Nucleus accumbens (tissue), 56 donors: ENCODE results near the gene FRMPD1.
"Not testable (repeated sequence)": the region's sequence is repeated elsewhere in the genome, so short reads cannot be mapped to it uniquely, and the experiment has no call there.

Experiments used
- DNase-seq, 56 donors: peaks; one replicate each; lab custom pipeline; 2025; lab: John Stamatoyannopoulos, UW

FRMPD1 gene

GRCh38 chr9:37650873-37651768 lies at the start of gene FRMPD1:
Gene FRMPD1, plus strand, starts transcription at chr9:37650954. Its CDS starts 41,688 bp downstream, at chr9:37692642.
- DNase-seq = peak in 31 of 56 donors; percentile 6 to 70 (median 26)

GRCh38 chr9:37602061-37602460 lies 48.7 kb upstream of the FRMPD1 start:
- not testable (repeated sequence) for DNase-seq

- DNase-seq = no peak
Observed at GRCh38 chr9:37602817-37603216, 47.9 kb upstream of the FRMPD1 start.

GRCh38 chr9:37604296-37604695 lies 46.5 kb upstream of the FRMPD1 start:
- DNase-seq = peak in 3 of 56 donors; percentile 2 to 22 (median 13)

- DNase-seq = no peak
Observed at GRCh38 chr9:37608250-37608649, 42.5 kb upstream of the FRMPD1 start.

- no peak for DNase-seq
Observed at GRCh38 chr9:37609735-37610397, 40.9 kb upstream of the FRMPD1 start.

- no peak for DNase-seq
Observed at GRCh38 chr9:37611014-37611413, 39.7 kb upstream of the FRMPD1 start.

GRCh38 chr9:37611961-37612360 lies 38.8 kb upstream of the FRMPD1 start:
- DNase-seq = no peak

- no peak for DNase-seq
Observed at GRCh38 chr9:37617161-37617560, 33.6 kb upstream of the FRMPD1 start.

- no peak for DNase-seq
Observed at GRCh38 chr9:37617832-37618231, 32.9 kb upstream of the FRMPD1 start.

- no peak for DNase-seq
Observed at GRCh38 chr9:37618817-37619216, 31.9 kb upstream of the FRMPD1 start.

GRCh38 chr9:37619806-37620205 lies 30.9 kb upstream of the FRMPD1 start:
- no peak for DNase-seq

GRCh38 chr9:37620396-37620795 lies 30.4 kb upstream of the FRMPD1 start:
- DNase-seq = no peak

GRCh38 chr9:37621273-37622121 lies 29.3 kb upstream of the FRMPD1 start:
- DNase-seq = no peak

- DNase-seq = no peak
Observed at GRCh38 chr9:37622462-37622861, 28.3 kb upstream of the FRMPD1 start.

GRCh38 chr9:37623267-37623666 lies 27.5 kb upstream of the FRMPD1 start:
- DNase-seq = no peak

- no peak for DNase-seq
Observed at GRCh38 chr9:37624073-37624472, 26.7 kb upstream of the FRMPD1 start.

- no peak for DNase-seq
Observed at GRCh38 chr9:37625036-37625757, 25.6 kb upstream of the FRMPD1 start.

GRCh38 chr9:37625758-37626147 lies 25.0 kb upstream of the FRMPD1 start:
- DNase-seq = no peak

GRCh38 chr9:37626708-37627292 lies 24.0 kb upstream of the FRMPD1 start:
- no peak for DNase-seq
